Measurements from ENCODE around the gene PHETA1.
"Not testable (repeated sequence)": the region's sequence is repeated elsewhere in the genome, so short reads cannot be mapped to it uniquely, and the experiment has no call there.

The PHETA1 gene

DNA sequence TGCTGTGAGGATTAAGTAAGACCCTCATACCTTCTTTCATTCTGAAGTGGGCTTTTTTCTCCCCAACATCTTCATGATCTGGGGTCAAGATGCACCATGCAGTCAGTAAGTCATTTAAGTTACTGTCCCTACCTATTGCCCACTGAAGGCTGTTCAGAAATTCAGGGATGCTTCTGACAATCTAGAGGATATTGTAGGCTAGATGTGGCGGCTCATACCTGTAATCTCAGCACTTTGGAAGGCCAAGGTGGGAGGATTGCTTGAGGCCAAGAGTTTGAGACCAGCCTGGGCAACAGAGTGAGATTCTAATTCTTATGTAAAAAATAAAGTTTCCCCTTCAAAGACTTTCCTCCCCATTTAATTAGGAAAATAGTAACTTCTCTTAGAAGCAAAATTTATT lies 28.7 kb downstream of the PHETA1 start:
- no peaks in the 10 kb centered on the region for H3K27me3 ChIP-seq (replicated peaks; ENCODE audit: control insufficient read depth, insufficient read depth, low read length, poor library complexity, severe bottlenecking)
- H3K36me3 ChIP-seq (ENCODE audit: control insufficient read depth, insufficient read depth, low read length): no peaks in the 10 kb centered on the region
- H3K4me1 ChIP-seq (ENCODE audit: control insufficient read depth, insufficient read depth, low read length, poor library complexity, severe bottlenecking): no peaks in the 10 kb centered on the region
- H3K27ac ChIP-seq (ENCODE audit: insufficient read depth, low read length, poor library complexity, severe bottlenecking): no peak overlapping the region
- no peak for DNase-seq
- H3K4me3 ChIP-seq (ENCODE audit: insufficient read depth, low read depth, low read length, poor library complexity, severe bottlenecking): no peak overlapping the region
- H3K9me3 ChIP-seq (ENCODE audit: control insufficient read depth, low read length): no peaks in the 10 kb centered on the region

DNA sequence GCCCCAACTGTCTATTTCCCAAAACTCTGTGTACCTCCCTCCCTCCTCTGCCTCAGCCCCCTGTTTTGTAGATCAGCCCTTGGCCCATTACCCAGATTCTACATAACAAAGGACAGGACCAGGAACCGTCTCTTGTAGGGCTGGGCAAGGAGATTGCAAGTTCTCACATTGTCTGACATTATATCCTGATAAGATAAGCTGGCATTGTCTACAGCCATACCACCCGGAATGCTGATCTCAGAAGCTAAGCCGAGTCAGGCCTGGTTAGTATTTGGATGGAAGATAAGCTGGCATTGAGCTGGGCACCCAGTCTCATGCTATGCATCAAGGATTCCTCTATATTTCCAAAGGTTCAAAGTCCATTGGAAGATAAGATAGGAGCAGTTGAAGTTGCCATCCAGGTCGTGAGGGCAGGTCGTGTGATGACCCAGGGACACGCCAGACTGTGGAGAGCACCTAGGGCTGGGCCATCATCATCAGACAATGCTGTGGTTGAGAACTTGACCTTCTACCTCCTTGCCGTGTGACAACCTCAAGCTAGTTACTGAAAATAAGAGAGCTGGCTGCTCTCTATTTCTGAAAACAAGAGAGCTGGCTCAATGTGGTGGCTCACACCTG lies 29.5 kb downstream of the PHETA1 start:
- H3K27ac ChIP-seq (ENCODE audit: insufficient read depth, low read length, poor library complexity, severe bottlenecking): no peak overlapping the region
- H3K4me3 ChIP-seq (ENCODE audit: insufficient read depth, low read depth, low read length, poor library complexity, severe bottlenecking): no peak overlapping the region
- DNase-seq: no peak
- no peaks in the 10 kb centered on the region for H3K27me3 ChIP-seq (replicated peaks; ENCODE audit: control insufficient read depth, insufficient read depth, low read length, poor library complexity, severe bottlenecking)
- H3K9me3 ChIP-seq (ENCODE audit: control insufficient read depth, low read length): no peaks in the 10 kb centered on the region
- H3K36me3 ChIP-seq (ENCODE audit: control insufficient read depth, insufficient read depth, low read length): no peaks in the 10 kb centered on the region
- no peaks in the 10 kb centered on the region for H3K4me1 ChIP-seq (ENCODE audit: control insufficient read depth, insufficient read depth, low read length, poor library complexity, severe bottlenecking)

DNA sequence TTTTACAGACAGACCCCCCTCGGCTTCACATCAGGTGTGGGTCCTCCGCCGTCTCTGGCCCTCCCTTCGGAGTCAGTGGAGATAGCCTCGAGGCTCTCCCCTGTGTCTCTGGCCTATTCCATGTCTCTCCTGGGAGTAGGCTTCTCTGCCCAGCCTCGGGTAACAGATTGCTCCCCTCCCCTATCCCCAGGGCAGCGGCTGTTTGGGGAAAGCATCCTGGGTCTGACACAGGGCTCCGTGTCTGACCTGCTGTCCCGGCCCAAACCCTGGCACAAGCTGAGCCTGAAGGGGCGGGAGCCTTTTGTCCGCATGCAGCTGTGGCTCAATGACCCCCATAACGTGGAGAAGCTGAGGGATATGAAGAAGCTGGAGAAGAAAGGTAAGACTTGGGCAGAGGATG lies 30.8 kb downstream of the PHETA1 start:
- no peak overlapping the region for H3K4me3 ChIP-seq (ENCODE audit: insufficient read depth, low read depth, low read length, poor library complexity, severe bottlenecking)
- no peak overlapping the region for H3K27ac ChIP-seq (ENCODE audit: insufficient read depth, low read length, poor library complexity, severe bottlenecking)
- no peaks in the 10 kb centered on the region for H3K27me3 ChIP-seq (replicated peaks; ENCODE audit: control insufficient read depth, insufficient read depth, low read length, poor library complexity, severe bottlenecking)
- H3K36me3 ChIP-seq (ENCODE audit: control insufficient read depth, insufficient read depth, low read length): no peaks in the 10 kb centered on the region
- DNase-seq: no peak
- H3K9me3 ChIP-seq (ENCODE audit: control insufficient read depth, low read length): no peaks in the 10 kb centered on the region
- H3K4me1 ChIP-seq (ENCODE audit: control insufficient read depth, insufficient read depth, low read length, poor library complexity, severe bottlenecking): no peaks in the 10 kb centered on the region

DNA sequence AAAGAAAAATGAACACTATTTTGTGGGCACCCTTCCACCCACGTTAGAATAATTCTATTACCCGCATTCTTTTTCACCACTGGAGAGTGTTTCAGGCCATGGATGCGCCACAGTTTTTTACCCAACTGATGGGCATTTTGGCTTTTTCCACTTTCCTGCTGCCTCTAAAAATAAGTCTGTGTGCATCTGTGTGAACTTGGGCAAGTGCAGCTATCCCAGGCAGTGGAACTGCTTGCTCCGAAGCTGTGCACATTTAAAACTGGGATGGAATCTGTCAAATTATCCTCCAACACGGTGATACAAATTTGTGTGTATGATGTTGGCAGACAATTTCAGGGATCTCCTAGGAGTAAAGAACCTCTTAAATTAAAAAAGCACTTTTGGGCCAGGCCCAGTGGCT lies 31.5 kb downstream of the PHETA1 start:
- Histone ChIP-seq H3K9me3 (ENCODE audit: control insufficient read depth, low read length) (no peaks in the 10 kb centered on the region), H3K4me3 (ENCODE audit: insufficient read depth, low read depth, low read length, poor library complexity, severe bottlenecking) (no peak overlapping the region), H3K27me3 (replicated peaks; ENCODE audit: control insufficient read depth, insufficient read depth, low read length, poor library complexity, severe bottlenecking) (no peaks in the 10 kb centered on the region), H3K36me3 (ENCODE audit: control insufficient read depth, insufficient read depth, low read length) (no peaks in the 10 kb centered on the region), H3K27ac (ENCODE audit: insufficient read depth, low read length, poor library complexity, severe bottlenecking) (no peak overlapping the region), H3K4me1 (ENCODE audit: control insufficient read depth, insufficient read depth, low read length, poor library complexity, severe bottlenecking) (no peaks in the 10 kb centered on the region)
- DNase-seq: no peak

- H3K27me3 ChIP-seq (replicated peaks; ENCODE audit: control insufficient read depth, insufficient read depth, low read length, poor library complexity, severe bottlenecking); H3K4me3 ChIP-seq (ENCODE audit: insufficient read depth, low read depth, low read length, poor library complexity, severe bottlenecking); H3K4me1 ChIP-seq (ENCODE audit: control insufficient read depth, insufficient read depth, low read length, poor library complexity, severe bottlenecking); H3K27ac ChIP-seq (ENCODE audit: insufficient read depth, low read length, poor library complexity, severe bottlenecking); H3K36me3 ChIP-seq (ENCODE audit: control insufficient read depth, insufficient read depth, low read length); H3K9me3 ChIP-seq (ENCODE audit: control insufficient read depth, low read length); DNase-seq: not testable (repeated sequence)
Observed at GRCh38 chr12:111336411-111336810, 32.5 kb downstream of the PHETA1 start.

- Histone ChIP-seq H3K4me3 (ENCODE audit: insufficient read depth, low read depth, low read length, poor library complexity, severe bottlenecking) (no peak overlapping the region), H3K9me3 (ENCODE audit: control insufficient read depth, low read length) (no peaks in the 10 kb centered on the region), H3K27ac (ENCODE audit: insufficient read depth, low read length, poor library complexity, severe bottlenecking) (no peak overlapping the region), H3K27me3 (replicated peaks; ENCODE audit: control insufficient read depth, insufficient read depth, low read length, poor library complexity, severe bottlenecking) (no peaks in the 10 kb centered on the region), H3K4me1 (ENCODE audit: control insufficient read depth, insufficient read depth, low read length, poor library complexity, severe bottlenecking) (no peaks in the 10 kb centered on the region), H3K36me3 (ENCODE audit: control insufficient read depth, insufficient read depth, low read length) (no peaks in the 10 kb centered on the region)
- no peak for DNase-seq
Observed at GRCh38 chr12:111335811-111336210, 33.1 kb downstream of the PHETA1 start.

GRCh38 chr12:111335301-111335700 lies 33.6 kb downstream of the PHETA1 start:
- DNase-seq; H3K9me3 ChIP-seq (ENCODE audit: control insufficient read depth, low read length); H3K36me3 ChIP-seq (ENCODE audit: control insufficient read depth, insufficient read depth, low read length); H3K27ac ChIP-seq (ENCODE audit: insufficient read depth, low read length, poor library complexity, severe bottlenecking); H3K27me3 ChIP-seq (replicated peaks; ENCODE audit: control insufficient read depth, insufficient read depth, low read length, poor library complexity, severe bottlenecking); H3K4me1 ChIP-seq (ENCODE audit: control insufficient read depth, insufficient read depth, low read length, poor library complexity, severe bottlenecking); H3K4me3 ChIP-seq (ENCODE audit: insufficient read depth, low read depth, low read length, poor library complexity, severe bottlenecking): not testable (repeated sequence)

DNA sequence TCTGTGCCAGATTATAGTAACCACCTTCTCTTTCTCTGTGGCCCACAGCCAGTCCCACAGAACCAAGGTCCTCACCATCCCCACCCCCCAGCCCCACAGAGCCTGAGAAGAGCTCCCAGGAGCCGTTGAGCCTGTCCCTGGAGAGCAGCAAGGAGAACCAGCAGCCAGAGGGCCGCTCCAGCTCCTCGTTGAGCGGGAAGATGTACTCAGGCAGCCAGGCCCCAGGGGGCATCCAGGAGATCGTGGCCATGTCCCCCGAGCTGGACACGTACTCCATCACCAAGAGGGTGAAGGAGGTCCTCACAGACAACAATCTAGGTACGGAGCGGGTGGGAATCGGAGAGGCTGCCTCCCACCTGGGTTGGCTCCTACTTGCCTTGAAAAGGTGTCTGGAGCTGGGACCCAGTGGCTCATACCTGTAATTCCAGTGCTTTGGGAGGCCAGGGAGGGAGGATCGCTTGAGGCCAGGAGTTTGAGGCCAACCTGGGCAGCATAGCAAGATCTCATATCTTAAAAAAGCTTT lies 34.4 kb downstream of the PHETA1 start:
- Histone ChIP-seq H3K4me3 (ENCODE audit: insufficient read depth, low read depth, low read length, poor library complexity, severe bottlenecking) (no peak overlapping the region), H3K27me3 (replicated peaks; ENCODE audit: control insufficient read depth, insufficient read depth, low read length, poor library complexity, severe bottlenecking) (no peaks in the 10 kb centered on the region), H3K36me3 (ENCODE audit: control insufficient read depth, insufficient read depth, low read length) (no peaks in the 10 kb centered on the region), H3K9me3 (ENCODE audit: control insufficient read depth, low read length) (no peaks in the 10 kb centered on the region), H3K27ac (ENCODE audit: insufficient read depth, low read length, poor library complexity, severe bottlenecking) (no peak overlapping the region), H3K4me1 (ENCODE audit: control insufficient read depth, insufficient read depth, low read length, poor library complexity, severe bottlenecking) (no peaks in the 10 kb centered on the region)
- DNase-seq: no peak

DNA sequence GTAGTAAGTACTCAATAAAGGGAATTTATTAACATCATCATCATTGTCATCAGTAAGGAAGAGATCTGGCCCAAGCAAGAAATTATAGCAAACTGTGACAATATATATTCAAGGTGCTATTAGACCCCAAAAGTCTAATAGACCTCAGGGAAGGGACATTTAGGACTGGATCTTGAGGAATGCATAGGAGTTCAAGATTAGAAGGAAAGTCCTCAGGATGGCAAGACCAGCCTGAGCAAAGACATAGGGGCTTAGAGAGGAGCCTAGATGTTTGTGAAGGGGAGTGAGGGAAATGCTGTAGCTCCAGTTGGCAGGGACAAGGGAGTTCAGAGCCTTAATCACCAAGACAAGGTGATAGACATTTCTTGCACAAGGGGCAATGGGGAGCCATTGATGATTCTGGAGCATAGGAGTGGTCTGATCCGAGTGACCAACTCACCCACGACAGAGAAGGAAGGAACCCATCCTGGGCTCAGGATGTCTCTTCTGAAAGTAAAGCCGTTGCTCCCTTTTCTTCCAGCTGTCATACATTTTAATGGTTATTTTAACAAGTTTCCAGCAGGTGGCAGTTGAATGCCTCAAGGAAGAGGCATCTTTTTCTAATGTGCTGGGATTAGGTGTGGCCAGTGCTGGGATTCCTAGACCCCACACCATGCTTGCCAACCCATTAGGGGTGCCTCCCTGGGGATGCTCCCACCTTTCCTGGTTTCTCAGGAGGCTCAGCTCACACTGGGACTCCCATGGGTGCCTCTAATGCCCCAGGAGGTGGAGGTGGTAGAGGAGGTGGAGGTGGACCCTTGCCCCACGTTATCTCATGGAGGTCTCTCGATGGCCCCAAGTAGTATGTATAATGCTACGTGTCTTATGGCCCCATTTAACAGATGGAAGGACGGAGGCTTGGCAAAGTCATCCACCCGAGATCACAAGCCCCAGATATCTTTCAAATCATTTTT lies 37.8 kb downstream of the PHETA1 start:
- Histone ChIP-seq H3K9me3 (ENCODE audit: control insufficient read depth, low read length) (no peaks in the 10 kb centered on the region), H3K4me1 (ENCODE audit: control insufficient read depth, insufficient read depth, low read length, poor library complexity, severe bottlenecking) (no peaks in the 10 kb centered on the region), H3K4me3 (ENCODE audit: insufficient read depth, low read depth, low read length, poor library complexity, severe bottlenecking) (no peak overlapping the region), H3K27me3 (replicated peaks; ENCODE audit: control insufficient read depth, insufficient read depth, low read length, poor library complexity, severe bottlenecking) (no peaks in the 10 kb centered on the region), H3K27ac (ENCODE audit: insufficient read depth, low read length, poor library complexity, severe bottlenecking) (no peak overlapping the region), H3K36me3 (ENCODE audit: control insufficient read depth, insufficient read depth, low read length) (no peaks in the 10 kb centered on the region)
- no peak for DNase-seq

- Histone ChIP-seq H3K9me3 (ENCODE audit: control insufficient read depth, low read length) (no peaks in the 10 kb centered on the region), H3K27me3 (replicated peaks; ENCODE audit: control insufficient read depth, insufficient read depth, low read length, poor library complexity, severe bottlenecking) (no peaks in the 10 kb centered on the region), H3K36me3 (ENCODE audit: control insufficient read depth, insufficient read depth, low read length) (no peaks in the 10 kb centered on the region), H3K27ac (ENCODE audit: insufficient read depth, low read length, poor library complexity, severe bottlenecking) (no peak overlapping the region), H3K4me3 (ENCODE audit: insufficient read depth, low read depth, low read length, poor library complexity, severe bottlenecking) (no peak overlapping the region), H3K4me1 (ENCODE audit: control insufficient read depth, insufficient read depth, low read length, poor library complexity, severe bottlenecking) (no peaks in the 10 kb centered on the region)
- no peak for DNase-seq
Observed at GRCh38 chr12:111328138-111328537, 40.8 kb downstream of the PHETA1 start.

All from effector memory CD4-positive, alpha-beta T cell (primary cell).